Measurements from ENCODE around the gene PTPRO.

DNA sequence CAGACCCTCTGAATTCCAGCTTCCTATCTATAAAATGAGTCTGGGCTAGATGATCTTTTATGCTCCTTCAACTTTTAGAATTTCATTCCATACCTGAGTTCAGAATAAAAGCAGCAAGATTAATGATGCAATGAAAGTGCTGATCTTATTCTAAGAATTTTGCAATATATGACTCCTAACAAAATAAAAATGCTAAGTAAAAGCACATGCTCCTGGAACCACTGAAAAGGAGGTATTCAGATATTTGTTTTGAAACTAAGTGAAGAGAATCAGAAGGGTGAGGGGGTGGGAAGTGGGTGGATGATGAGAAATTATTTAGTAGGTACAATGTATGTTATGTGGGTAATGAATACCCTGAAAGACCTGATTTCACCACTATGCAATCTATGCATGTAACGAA, 216.6 kb downstream of the PTPRO start:
- TF ChIP-seq POLR2A (IDR thresholded peaks at IDR 0.05; ENCODE audit: low read depth, low read length): no peak
- TF ChIP-seq POLR2AphosphoS5 (IDR thresholded peaks at IDR 0.05; ENCODE audit: low read depth, low read length): no peak
